ENCODE data around the gene PDE4B.
"Not testable (repeated sequence)": the region's sequence is repeated elsewhere in the genome, so short reads cannot be mapped to it uniquely, and the experiment has no call there.

The PDE4B gene

GRCh38 chr1:65817891-65818290 lies 25.2 kb downstream of the PDE4B start:
- no peak for DNase-seq

DNA sequence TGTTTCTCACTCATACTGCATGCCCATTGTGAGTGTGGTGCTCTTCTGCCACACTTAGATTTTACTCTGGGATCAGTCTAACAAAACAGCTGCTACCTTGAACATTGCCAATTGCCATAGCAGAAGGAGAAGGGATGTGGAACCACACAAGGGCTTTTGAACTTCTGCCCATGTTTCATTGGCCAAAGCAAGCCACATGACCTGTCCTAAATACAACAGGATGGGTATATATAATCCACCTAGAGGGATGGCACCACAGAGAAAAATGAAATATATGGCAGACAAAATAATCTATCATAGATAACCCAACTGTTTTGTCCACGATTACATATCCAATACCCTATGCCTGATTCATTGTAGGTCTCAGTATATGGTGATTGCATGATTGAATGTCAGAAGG lies 26.3 kb downstream of the PDE4B start:
- DNase-seq = no peak

DNA sequence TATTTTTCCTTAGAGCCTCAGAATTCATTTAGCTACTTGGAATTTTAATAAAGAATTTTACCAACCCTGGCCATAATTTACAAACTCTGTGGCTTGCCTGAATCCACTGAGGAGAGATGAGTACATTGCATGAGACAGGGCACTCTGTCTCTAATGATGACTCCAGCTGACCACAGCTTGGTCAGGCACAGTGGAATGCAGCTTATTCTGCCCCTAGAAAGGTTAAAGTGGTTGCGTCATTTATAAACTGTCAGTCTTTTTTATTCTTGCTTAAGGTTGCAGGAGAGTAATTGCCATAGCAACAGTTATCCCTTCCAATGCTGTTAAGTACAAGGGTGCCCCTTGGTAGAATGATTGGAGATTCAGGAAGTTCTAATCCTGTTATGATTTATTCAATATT lies 28.3 kb downstream of the PDE4B start:
- no peak for DNase-seq

DNA sequence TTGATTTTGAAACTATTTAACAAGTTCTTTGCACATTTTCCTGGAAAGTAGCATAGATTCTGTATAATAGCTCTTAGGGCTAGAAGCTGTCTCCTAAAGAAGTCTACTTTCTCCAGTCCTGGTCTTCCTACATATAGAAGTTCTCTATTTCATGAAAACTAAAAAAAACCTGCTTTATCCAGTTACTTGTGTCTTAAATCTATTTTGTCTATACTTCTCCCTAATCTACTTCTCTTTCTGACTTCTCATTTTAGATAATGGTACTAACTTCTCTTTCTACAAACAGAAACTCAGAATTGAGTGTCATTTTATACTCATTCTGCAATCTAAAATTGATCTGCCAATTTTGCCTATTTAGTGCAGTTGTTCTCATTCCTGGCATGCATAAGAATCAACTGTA lies 28.7 kb downstream of the PDE4B start:
- no peak for DNase-seq

- no peak for DNase-seq
These were observed 31.4 kb downstream of the PDE4B start for GRCh38 chr1:65824103-65824502.

DNA sequence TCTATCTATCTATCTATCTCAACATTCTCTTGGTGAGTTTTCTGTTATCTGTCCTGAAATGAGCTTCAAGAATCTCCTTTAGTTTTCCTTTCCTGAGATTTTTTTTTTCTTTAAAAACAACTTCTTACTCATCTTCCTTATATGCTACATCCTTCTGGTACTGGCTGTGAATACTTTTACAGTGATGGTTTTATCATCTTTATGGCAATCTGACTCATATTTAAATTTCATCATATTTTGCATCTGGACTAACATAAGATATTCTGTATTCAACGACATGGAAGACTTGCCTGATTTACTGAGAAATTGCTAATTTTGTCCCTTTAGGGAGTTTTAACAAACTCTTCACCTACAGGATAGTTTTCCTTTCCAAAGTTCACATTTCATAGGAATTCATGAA lies 33.0 kb downstream of the PDE4B start:
- no peak for DNase-seq

GRCh38 chr1:65826782-65827181 lies 34.1 kb downstream of the PDE4B start:
- no peak for DNase-seq

DNA sequence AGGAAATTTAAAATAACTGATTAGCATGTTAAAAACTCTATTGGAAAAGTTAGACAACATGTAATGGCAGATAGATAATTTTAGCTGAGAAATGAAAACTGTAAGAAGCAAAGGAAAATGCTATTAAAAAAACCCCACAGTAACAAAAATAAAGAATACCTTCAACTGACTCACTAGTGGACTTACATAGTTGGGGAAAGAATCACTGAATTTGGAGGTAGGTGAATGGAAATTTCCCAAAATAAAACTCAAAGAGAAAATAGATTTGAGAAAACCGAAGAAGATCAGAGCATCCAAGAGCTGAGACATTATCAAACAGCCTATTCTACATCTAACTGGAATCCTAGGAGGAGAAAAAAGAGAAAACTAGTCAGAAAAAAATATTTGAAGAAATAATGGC lies 34.7 kb downstream of the PDE4B start:
- DNase-seq = no peak

GRCh38 chr1:65830306-65830705 lies 37.6 kb downstream of the PDE4B start:
- no peak for DNase-seq

DNA sequence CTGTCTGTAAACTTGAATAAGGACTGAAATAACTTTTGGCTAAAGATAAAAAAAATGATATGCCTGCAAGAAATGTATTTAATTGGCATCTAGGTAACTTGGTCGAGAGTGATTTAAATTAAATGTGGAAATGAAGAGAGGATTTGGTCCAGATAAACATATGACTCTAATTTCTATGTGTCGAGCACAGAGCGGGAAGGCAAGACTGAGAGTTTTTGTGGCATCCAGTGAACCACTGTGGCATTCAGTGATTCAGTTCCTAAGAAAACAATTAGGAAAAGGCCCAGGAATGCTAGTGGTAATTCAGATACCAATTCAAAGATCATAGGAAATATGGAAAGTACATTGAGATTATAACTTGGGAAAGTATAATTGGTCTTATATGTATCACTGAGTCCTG lies 39.6 kb downstream of the PDE4B start:
- DNase-seq = no peak

DNA sequence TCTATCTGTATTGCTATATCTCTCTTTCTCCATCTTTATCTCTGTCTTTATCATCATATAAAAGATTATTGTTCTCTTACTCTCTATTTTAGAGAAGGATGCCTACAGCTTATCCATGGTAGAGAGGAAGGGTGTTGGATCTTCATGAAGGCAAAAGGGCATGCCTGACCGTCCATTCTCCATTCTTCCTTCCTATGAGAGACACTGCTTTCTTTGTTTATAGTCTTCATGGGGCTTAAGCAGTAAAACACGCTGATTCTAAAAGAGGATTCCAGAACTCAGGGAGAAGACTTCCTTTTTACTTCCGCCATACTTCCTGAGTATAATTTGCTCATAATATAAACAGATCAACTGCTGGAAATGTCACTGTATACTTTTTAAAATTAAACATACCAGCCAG lies 44.0 kb downstream of the PDE4B start:
- no peak for DNase-seq

DNA sequence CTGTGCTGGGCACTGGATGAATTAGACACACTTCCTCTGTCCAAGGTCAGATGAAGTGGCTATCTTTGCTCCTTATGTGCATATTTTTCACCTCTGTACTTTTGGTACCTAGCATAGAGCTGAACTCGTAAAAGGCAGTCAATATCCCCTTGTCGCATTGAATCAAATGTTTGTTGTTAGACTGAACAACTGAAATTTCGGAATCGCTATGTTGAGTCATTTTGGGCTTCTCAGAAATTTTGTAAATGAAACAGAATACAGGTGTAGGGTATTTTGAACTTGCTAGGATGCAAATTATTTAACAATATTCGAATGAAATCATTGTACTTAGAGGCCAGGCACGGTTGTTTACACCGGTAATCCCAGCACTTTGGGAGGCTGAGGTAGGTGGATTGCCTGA lies 48.0 kb downstream of the PDE4B start:
- no peak for DNase-seq

DNA sequence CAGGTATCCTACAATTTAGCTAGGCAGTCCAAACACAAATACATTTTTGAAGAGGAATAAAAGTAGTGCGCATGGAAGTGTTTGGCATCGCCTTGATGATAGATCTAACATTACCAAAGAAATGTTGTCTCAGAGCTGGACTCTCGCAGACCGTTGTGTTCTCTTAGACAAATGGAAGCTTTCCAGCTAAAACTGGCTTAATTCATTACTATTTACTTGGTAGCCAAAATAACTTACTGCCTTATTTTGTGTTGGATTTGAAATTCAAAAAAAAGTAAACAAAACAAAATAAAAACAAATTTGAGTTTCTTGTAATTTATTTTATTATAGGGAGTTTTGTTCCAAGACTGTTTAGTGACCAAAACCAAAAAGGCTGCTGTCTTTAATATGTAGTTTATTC lies 51.6 kb downstream of the PDE4B start:
- no peak for DNase-seq

GRCh38 chr1:65844821-65845534 lies 52.3 kb downstream of the PDE4B start:
- no peak for DNase-seq

DNA sequence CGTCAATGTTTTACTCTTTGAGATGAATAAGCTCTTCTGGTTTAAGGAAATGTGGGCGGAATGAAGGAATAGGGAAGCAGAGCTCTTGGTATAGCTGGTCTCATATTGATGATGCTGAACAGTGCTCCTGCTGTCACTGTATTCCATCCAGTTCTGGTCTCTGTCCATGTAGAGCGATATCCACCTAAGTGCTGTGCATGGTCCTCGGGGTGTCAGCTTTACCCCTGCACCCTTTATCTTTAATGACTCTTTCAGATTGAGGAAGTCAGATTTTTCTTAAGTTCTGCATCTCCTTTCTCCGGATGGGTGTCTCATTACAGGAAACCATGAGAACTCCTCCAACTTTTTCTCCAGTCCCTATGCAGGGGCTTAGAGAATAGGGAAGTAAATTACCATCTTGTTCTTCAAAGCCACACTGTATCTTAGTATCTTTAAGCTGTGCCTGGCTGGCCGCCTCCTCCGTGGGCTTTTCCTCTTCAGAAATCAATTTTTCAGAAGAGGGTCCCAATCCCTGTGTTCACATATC lies 52.9 kb downstream of the PDE4B start:
- DNase-seq = no peak

GRCh38 chr1:65846866-65847265 lies 54.2 kb downstream of the PDE4B start:
- DNase-seq = no peak

GRCh38 chr1:65850281-65850680 lies 57.6 kb downstream of the PDE4B start:
- no peak for DNase-seq

- DNase-seq = not testable (repeated sequence)
These were observed 63.9 kb downstream of the PDE4B start for GRCh38 chr1:65856591-65856990.

DNA sequence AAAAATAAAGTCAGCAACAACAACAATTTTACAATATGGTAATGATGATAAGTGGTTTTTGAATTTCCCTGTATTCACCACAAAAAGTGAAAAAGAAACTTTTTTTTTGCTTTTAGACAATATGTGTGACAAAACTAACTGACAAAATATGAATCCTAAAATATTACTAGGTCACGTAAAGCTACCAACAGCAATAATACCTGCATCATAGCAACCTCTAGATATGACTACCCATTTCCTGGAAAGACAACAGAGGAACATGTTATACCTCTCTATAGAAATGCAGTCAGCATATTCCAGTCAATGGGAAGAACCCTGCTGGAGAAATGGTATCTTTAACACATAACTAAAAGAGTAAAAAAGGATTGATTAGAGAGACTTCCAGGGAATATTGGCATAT lies 73.7 kb downstream of the PDE4B start:
- DNase-seq = no peak

DNA sequence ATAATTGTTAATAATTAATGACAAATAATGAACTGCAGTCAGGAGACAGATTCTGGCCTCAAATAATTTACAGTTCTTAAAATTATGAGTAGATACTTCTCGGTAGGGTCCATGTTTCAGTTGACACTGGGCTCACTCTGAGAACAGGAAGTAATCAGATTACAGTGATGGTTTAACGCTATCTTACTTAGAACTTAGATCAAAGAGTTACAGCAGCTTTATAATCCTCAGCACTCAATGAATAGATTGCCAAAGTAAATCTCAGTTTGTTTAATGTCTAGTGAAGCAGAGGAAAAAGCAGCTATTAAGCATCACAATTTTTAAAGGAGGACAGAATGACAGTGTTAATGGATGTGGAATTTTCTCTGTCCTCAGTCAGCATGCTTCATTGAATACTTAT lies 79.6 kb downstream of the PDE4B start:
- no peak for DNase-seq

DNA sequence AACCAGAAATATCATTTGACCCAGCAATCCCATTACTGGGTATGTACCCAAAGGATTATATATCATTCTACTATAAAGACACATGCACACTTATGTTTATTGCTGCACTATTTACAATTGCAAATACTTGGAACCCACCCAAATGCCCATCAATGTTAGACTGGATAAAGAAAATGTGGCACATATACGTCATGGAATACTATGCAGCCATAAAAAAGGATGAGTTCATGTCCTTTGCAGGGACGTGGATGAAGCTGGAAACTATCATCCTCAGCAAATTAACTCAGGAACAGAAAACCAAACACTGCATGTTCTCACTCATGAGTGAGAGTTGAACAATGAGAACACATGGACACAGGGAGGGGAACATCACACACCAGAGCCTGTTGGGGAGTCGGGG lies 85.6 kb downstream of the PDE4B start:
- not testable (repeated sequence) for DNase-seq

- no peak for DNase-seq
These were observed 87.9 kb downstream of the PDE4B start for GRCh38 chr1:65880611-65881010.

- DNase-seq = no peak
These were observed 88.4 kb downstream of the PDE4B start for GRCh38 chr1:65881067-65881594.

DNA sequence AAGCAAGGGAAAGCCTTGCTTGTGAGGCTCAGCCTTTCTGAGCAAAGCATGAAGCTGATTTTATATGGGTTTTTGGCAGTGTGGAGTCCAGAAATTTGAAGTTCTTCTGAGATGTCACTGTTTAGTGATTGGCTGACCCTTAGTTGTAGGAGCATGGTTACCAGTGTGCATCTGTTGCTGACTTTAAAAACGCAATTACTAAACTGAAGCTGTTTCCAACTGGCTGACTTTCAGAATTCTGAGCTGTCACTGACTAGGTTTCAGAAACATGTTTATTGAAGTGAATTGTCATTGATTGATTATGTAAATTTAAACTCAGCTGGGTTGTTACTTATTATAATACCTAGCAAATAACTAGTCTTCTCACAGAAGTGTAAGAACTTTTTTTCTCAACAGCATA lies 89.4 kb downstream of the PDE4B start:
- DNase-seq = no peak

DNA sequence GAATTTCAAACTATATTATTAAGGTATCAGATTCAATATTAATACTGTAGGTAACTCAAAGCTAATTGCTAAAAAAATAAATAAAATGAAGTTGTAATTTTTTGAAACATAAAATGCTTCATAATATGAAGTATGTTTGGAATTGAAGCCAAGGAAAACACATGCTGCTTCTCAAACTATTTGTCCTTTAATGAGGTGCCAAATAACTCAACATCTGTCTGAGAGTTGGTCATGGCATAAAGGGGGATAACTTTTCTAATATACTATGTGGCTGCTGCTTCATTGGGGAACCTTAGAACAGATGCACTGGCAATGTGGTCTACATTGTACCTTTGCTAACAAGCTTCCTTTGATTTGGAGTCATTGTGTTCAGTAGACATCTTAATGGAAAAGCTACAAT lies 96.7 kb downstream of the PDE4B start:
- no peak for DNase-seq
